SK-N-DZ (cell line): ENCODE measurements around the gene VSIR.

Source experiments
- small RNA-seq, 2 experiments: library from RNA; depleted of rRNA; stranded (forward); fragments of <200 nt; gene quantifications; one replicate each; pipeline ENCODE3, GENCODE V24; 2014

The VSIR gene

Small RNAs within 50 kb of the gene (small RNA-seq; reads per million reads assigned to genes)
- gene MIR7152: 0 to 0.03 reads per million in 2 experiments
